Activated T-helper 1 cell treated with anti-CD3 and anti-CD28 coated beads, Interleukin-2, amount 50 U/mL, for 16 hours (primary cell): ENCODE data around the gene MAP2.
"Not testable (repeated sequence)": the region's sequence is repeated elsewhere in the genome, so short reads cannot be mapped to it uniquely, and the experiment has no call there.

Source experiments
- DNase-seq, 2 donors: peaks; one replicate each; pipeline ENCODE4 v3.0.0-alpha.2; 2020; ENCODE audit warnings: low read depth in 1 of 2, low spot score in 1 of 2

The MAP2 gene

DNA sequence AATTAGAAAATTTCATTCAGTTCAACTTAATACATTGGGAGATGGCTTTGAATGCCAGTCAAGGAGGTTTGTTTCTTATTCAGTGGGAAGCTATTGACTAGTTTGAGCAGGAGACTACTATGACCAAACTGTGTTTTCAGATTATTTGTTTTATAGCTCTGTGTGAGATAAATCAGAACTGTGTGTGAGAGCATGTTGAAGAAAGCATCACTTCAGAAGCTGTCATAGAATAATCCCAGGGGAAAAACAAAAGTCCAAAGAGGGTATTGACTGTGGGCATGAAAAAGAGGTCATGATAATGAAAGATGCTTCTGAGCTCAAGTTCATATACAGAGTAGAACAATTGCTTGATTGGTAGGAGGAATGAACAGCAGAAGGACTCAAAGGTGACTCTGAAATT is 160.6 kb downstream of the MAP2 start:
- no peak for DNase-seq

DNA sequence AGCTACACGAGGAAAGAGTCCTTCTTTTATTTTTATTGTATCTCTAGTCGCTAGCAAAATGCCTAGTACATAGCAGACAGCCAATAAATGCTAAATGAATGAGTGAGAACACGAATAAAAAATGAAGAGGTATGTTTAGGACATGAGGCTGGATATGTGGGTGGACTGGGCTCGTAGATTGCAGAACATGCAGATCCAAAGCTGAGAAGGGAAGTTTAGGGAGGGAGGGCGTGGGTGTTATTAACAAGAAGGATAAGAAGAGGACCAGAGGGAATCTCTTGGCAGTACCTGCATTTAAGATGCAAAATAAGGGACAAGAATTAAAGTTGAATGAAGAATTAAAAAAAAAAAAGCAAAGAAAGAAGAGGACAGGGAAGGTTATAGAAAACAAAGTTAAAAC is 161.1 kb downstream of the MAP2 start:
- no peak for DNase-seq

- no peak for DNase-seq
These were observed 167.2 kb downstream of the MAP2 start for GRCh38 chr2:209591021-209591420.

DNA sequence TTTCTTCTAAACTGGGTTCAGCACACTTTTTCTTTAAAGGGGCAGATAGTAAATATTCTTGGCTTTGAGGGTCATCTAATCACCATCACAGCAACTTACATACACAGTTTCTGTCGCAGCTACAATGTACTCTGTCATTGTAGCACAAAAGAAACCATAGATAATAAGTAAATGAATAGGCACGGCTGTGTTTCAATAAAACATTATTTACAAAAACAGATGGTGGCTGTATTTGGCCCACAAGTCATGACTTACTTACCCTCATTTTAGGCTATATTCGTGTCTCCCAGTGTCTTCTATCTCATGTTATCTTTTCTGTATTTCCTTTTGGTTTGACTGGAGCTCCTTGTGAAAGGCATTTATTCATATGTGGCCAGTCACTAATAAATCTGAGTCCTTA is 168.3 kb downstream of the MAP2 start:
- DNase-seq = no peak

GRCh38 chr2:209593930-209594329 is 170.1 kb downstream of the MAP2 start:
- no peak for DNase-seq

DNA sequence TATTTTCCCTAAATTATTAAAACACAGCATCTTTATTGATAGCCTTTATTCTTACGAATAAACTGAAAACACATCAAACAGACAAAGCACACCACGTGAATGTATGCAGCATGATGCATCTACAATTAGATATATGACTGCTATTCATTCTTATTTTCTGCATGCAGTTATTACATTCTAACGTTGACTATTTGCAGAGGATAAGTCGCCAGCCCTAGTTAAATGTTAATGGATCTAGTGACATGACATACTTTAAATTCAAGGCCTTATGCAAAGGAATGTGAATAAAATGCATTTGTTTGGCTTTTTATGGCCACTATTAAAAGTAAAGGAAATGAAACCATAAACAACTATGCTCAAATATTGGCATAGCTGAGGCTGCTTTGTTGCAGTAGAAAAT is 172.4 kb downstream of the MAP2 start:
- no peak for DNase-seq

DNA sequence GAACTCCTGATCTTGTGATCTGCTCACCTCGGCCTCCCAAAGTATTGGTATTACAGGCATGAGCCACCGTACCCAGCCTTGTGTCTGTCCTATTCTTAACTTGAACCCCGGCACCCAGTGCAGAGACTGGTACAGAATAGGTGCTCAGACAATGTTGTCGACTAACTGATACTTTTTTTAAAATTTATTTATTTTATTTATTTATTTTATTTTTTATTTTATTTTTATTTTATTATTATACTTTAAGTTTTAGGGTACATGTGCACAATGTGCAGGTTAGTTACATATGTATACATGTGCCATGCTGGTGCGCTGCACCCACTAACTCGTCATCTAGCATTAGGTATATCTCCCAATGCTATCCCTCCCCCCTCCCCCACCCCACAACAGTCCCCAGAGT is 174.4 kb downstream of the MAP2 start:
- not testable (repeated sequence) for DNase-seq

DNA sequence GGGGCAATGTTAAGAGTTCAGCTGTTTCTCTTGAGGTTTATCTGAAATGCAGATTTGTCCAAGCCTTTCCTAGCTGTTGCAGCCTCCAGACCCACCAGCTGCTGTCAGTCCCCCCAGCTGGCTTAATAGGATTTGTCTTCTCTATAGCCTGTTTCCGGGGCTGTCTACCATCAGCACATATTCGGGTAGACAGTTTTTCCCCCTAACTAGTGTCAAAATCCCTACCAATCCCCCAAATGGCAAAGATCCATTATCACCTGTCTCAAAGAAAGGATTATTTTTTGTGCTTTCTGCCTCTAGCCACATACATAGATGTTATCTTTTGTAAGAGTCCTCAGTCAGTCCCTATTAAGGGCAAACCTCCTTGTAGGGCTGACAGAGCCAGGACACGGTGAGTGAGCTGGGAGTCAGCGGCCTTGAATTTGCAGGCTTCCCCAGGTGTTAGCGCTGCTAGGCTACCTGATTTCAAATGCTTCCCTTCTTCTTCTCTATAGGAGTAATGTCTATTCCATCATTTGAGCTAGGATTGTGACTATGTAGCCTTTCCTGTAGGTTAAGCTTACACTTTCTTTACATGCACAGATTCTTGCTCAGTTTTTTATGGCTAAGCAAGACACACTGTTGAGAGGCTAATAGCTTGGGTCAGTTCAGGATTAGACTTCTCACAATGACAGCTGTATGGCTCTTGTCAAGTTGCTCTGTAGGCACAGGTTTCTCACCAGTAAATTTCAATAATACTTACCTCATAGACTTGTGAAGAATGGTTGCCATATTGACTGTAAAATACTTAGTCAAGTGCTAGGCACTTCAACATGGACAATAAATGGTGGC is 176.7 kb downstream of the MAP2 start:
- no peak for DNase-seq

GRCh38 chr2:209601497-209601896 is 177.7 kb downstream of the MAP2 start:
- no peak for DNase-seq

GRCh38 chr2:209602259-209602658 is 178.4 kb downstream of the MAP2 start:
- no peak for DNase-seq

DNA sequence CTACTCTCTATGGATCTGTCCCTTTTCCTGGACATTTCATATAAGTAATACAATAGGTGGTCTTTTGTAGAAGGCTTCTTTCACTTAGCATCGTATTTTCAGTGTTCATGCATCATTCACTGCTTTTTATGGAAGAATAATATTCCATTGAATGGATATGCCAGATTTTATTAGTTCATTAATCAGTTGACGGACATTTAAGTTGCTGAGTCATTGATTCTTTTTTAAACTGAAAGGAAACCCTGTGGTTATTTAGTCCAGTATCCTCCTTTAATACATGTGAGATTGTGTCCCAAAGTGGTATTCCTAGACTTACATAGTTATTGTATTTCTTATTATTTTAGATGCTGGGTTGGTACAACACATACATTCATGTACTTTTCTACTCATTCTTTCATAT is 185.7 kb downstream of the MAP2 start:
- DNase-seq = no peak

GRCh38 chr2:209610631-209611030 is 186.8 kb downstream of the MAP2 start:
- DNase-seq = no peak

DNA sequence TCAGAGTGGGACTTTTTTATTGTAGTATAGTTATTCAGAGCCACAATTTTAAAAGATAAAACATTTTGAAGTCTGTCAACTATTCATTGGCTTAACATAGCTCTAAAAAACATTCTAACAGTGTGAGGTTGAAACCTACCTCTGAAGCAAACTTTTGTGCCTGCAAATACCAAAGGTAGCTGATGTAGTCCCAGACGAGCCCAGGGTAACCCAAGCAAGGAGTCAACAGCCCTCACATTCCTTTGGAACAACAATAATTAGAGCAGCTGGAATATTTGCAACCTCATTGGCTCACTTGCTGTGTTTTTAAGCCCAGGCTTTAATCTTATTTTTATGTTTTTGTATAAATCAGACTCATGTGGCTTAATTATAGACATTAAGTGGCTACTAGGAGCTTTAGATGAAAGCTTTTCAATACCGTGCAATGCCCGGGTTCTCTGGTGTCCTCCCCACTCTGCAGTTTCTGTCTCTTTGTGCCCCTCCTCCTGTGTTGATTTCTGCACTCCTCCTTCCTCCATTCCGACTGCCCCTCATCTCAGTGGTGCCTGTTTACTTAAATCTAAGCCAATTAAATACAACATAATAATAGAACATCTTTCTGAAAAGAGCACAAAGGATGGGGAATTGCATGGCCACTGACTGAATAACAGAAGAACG is 189.9 kb downstream of the MAP2 start:
- DNase-seq = no peak

DNA sequence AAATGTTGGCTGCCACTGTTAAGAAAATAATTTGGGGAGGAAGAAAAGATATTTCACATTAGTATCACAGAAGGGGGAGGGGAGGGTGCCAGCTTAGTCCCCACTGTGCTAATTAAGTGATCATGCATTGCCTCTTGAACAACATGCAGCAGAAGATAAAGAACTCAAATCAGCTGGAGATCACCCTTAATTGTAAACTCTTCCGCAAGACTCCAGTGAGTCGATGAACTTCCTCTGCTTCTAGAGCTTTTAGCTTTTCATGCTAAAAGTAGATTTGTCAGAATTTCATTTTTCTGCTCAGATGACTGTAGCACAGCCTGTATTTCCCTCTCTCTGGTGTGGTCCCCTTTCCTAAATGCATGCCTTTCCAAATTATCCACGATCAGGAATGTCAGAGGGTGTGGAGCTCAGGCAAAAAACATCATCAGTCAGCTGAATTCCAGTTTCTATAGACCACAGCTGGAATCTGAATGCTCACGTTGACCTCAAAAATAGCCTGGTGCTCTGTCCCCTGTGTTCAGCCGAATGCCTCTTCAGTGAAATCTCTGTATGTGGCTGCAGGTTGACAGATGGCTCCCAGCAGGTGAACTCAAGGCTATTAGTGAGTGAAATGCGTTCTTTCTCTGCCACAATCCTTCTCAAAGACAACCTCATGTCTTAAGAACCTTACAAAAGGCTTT is 191.0 kb downstream of the MAP2 start:
- no peak for DNase-seq

- DNase-seq = no peak
These were observed 195.9 kb downstream of the MAP2 start for GRCh38 chr2:209619782-209620181.

GRCh38 chr2:209624192-209624938 is 200.5 kb downstream of the MAP2 start:
- no peak for DNase-seq

DNA sequence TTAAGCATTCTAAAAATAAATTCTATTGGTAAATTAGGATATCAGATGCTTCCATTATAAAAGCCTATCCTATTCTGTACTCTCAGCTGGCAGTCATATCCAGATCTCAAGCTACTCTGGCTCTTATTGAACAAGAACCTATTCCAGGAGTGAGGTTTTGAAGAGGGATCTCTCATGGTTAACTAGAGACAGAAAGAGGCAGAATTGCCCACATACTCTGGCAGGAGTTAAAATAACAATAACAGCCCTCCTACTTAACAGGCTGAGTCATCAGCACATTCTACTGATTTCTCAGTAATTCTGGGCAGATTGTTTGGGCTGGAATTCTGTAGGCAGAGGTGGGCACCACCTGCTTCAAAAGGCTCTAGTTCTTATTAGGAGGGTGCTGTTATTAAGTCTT is 205.8 kb downstream of the MAP2 start:
- DNase-seq = no peak

- DNase-seq = no peak
These were observed 210.1 kb downstream of the MAP2 start for GRCh38 chr2:209633911-209634310.

GRCh38 chr2:209636076-209636475 is 212.2 kb downstream of the MAP2 start:
- no peak for DNase-seq

DNA sequence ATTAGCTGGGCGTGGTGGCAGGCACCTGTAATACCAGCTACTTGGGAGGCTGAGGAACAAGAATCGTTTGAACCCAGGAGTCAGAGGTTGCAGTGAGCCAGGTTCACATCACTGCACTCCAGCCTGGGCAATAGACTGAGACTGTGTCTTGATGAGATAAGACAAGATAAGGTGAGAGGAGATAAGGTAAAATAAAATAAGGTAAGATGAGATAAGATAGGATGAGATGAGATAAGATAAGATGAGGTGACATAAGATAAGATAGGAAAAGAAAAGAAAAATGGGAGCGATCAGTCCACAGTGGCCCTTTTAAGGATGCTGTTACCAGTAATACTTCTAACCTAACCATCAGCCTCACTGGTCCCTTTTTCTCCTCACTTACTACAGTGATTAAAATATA is 213.4 kb downstream of the MAP2 start:
- DNase-seq = no peak

DNA sequence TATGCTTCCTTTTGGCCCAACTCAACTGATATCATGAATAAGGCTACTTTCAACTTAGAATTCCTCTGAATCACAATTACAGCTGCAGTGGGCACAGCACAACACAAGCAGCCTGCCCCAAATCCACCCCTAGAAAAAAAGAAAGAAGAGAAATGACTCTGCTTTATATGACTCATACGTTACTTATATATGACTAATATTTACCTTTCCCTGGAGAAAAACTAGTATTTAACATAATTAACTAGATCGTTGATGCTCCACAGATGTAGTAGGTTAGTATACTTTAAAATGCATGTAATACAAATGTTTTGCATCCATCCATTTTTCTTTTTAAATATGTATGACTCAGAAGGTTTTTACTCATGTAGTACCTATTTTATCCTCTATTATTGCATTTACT is 214.5 kb downstream of the MAP2 start:
- no peak for DNase-seq

DNA sequence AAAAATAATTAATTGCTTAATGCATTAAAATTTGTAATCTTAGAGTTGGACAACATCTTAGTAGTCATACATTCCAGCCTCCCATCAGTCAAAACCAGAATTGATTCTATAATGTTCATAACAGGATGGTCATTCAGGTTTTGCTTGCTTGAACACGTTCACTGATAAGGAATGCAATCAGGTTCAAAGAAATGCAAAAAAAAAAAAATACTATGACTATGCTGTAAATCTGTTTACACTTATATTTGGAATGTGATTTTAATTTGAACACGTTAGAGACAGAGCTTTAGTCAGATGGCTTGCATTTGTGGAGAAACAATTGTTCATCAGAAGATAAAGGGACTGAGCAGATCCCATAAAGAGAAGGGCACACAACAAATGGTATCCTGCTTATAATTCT is 216.5 kb downstream of the MAP2 start:
- no peak for DNase-seq
